ENCODE measurements around the gene BABAM2.

The BABAM2 gene

DNA sequence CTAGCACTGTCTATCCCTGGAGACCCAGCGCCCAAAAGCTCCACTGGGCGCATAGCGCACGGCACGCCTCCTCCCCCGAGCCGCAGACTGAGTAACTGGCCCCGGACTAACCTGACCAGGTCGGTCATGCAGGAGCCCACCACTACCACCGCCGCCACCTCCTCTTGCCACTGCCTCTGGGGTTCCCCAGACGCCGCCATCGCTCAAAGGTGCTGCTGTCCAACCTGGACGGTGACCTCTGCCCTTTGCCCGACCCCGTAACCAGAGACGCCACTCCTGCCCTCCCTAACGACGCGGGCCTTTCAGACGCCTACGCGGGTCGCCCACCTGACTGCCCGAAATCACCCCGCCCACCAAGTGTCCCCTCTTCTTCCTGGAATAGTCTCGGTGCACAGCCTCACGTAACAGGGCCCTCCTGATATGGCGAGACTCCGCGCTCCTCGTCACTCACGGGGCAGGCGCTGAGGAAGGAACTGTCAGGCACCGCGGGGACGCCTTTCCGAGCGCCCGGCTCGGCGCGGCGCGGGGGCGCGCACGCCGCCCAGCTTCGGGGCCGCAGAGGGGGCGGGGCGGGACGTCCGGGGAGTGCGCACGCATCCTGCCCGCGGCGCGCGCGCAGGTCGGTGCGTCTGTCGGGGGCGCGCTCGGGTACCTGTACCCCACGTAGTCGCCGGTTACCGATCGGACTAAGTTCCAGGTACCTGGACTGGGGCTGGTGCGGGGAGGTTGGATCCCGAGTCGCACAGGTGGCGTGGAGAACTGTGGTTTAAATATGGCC is at the start of gene BABAM2, which contains the start of gene RBKS (continued):
- TF ChIP-seq ZFP69B (tag by site-specific recombination; IDR thresholded peaks at IDR 0.05) (no peak), ZFHX2 (tag by site-specific recombination; conservative IDR thresholded peaks at IDR 0.05) (peak; percentile 96), SP2 (tag by site-specific recombination; IDR thresholded peaks at IDR 0.05) (no peak), KLF9 (tag by site-specific recombination; IDR thresholded peaks at IDR 0.05; ENCODE audit: low read depth) (peak; percentile 62), ZNF248 (tag by site-specific recombination; IDR thresholded peaks at IDR 0.05) (no peak), KLF16 (tag by site-specific recombination; IDR thresholded peaks at IDR 0.05) (peak; percentile 44), ZBTB26 (tag by site-specific recombination; optimal IDR thresholded peaks at IDR 0.05) (peak; percentile 80), ZNF626 (tag by site-specific recombination; IDR thresholded peaks at IDR 0.05) (no peak), ZNF776 (tag by site-specific recombination; IDR thresholded peaks at IDR 0.05; ENCODE audit: borderline replicate concordance) (no peak), ZNF610 (tag by site-specific recombination; IDR thresholded peaks at IDR 0.05; ENCODE audit: borderline replicate concordance) (0 out of 2 replicates have a peak, but pooled peaks have one; percentile 15), ZNF664 (tag by site-specific recombination; IDR thresholded peaks at IDR 0.05) (no peak), ZNF2 (tag by site-specific recombination; IDR thresholded peaks at IDR 0.05) (peak; percentile 80), ZFP41 (tag by site-specific recombination; IDR thresholded peaks at IDR 0.05; ENCODE audit: borderline replicate concordance) (no peak), OSR2 (tag by site-specific recombination; IDR thresholded peaks at IDR 0.05) (no peak), ZBTB48 (tag by site-specific recombination; IDR thresholded peaks at IDR 0.05) (no peak), SCRT2 (tag by site-specific recombination; IDR thresholded peaks at IDR 0.05) (no peak), ZBTB10 (tag by site-specific recombination; IDR thresholded peaks at IDR 0.05) (peak; percentile 55), ZNF292 (tag by site-specific recombination; IDR thresholded peaks at IDR 0.05; ENCODE audit: borderline replicate concordance, low read depth) (no peak), ZEB2 (tag by site-specific recombination; IDR thresholded peaks at IDR 0.05) (peak; percentile 87), ZNF10 (tag by site-specific recombination; IDR thresholded peaks at IDR 0.05) (no peak), ZNF521 (tag by site-specific recombination; IDR thresholded peaks at IDR 0.05) (no peak), TCF7L2 (IDR thresholded peaks at IDR 0.05; ENCODE audit: borderline replicate concordance, low read depth, low read length) (no peak), ZNF548 (tag by site-specific recombination; IDR thresholded peaks at IDR 0.05) (no peak), ZNF76 (tag by site-specific recombination; IDR thresholded peaks at IDR 0.05; ENCODE audit: borderline replicate concordance, low read depth) (0 out of 2 replicates have a peak, but pooled peaks have one; percentile 19), ZNF624 (tag by site-specific recombination; IDR thresholded peaks at IDR 0.05) (no peak), ZNF768 (tag by site-specific recombination; IDR thresholded peaks at IDR 0.05) (no peak), ZNF18 (tag by site-specific recombination; IDR thresholded peaks at IDR 0.05) (no peak), ZNF121 (tag by site-specific recombination; IDR thresholded peaks at IDR 0.05) (no peak)
- TF ChIP-seq, protein P1, sequence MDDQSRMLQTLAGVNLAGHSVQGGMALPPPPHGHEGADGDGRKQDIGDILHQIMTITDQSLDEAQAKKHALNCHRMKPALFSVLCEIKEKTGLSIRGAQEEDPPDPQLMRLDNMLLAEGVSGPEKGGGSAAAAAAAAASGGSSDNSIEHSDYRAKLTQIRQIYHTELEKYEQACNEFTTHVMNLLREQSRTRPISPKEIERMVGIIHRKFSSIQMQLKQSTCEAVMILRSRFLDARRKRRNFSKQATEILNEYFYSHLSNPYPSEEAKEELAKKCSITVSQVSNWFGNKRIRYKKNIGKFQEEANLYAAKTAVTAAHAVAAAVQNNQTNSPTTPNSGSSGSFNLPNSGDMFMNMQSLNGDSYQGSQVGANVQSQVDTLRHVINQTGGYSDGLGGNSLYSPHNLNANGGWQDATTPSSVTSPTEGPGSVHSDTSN (CRISPR knock-in tag; IDR thresholded peaks at IDR 0.05), result no peak; the same call in 1 of the 2 replicates
- TF ChIP-seq, protein P2, sequence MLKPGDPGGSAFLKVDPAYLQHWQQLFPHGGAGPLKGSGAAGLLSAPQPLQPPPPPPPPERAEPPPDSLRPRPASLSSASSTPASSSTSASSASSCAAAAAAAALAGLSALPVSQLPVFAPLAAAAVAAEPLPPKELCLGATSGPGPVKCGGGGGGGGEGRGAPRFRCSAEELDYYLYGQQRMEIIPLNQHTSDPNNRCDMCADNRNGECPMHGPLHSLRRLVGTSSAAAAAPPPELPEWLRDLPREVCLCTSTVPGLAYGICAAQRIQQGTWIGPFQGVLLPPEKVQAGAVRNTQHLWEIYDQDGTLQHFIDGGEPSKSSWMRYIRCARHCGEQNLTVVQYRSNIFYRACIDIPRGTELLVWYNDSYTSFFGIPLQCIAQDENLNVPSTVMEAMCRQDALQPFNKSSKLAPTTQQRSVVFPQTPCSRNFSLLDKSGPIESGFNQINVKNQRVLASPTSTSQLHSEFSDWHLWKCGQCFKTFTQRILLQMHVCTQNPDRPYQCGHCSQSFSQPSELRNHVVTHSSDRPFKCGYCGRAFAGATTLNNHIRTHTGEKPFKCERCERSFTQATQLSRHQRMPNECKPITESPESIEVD (tag by site-specific recombination; IDR thresholded peaks at IDR 0.05), result no peak
- TF ChIP-seq, protein P3, sequence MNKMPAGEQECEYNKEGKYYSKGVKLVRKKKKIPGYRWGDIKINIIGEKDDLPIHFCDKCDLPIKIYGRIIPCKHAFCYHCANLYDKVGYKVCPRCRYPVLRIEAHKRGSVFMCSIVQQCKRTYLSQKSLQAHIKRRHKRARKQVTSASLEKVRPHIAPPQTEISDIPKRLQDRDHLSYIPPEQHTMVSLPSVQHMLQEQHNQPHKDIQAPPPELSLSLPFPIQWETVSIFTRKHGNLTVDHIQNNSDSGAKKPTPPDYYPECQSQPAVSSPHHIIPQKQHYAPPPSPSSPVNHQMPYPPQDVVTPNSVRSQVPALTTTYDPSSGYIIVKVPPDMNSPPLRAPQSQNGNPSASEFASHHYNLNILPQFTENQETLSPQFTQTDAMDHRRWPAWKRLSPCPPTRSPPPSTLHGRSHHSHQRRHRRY (tag by site-specific recombination; IDR thresholded peaks at IDR 0.05), result no peak
